HG02798 (cell line): ENCODE measurements around the gene CTSL.
"Not testable (repeated sequence)": the region's sequence is repeated elsewhere in the genome, so short reads cannot be mapped to it uniquely, and the experiment has no call there.

Experiments used
- ATAC-seq: cut with Tn5 transposase; IDR thresholded peaks from one replicate; pipeline ENCODE4 v1.9.1; 2021; ENCODE audit warnings: mild to moderate bottlenecking; ENCODE audit not compliant: unreplicated experiment, poor library complexity

Gene CTSL

GRCh38 chr9:87750726-87751125 lies 24.8 kb downstream of the CTSL start:
- no peak for ATAC-seq

GRCh38 chr9:87751423-87751822 lies 25.5 kb downstream of the CTSL start:
- ATAC-seq, result no peak

GRCh38 chr9:87751868-87752267 lies 25.9 kb downstream of the CTSL start:
- ATAC-seq, result no peak

DNA sequence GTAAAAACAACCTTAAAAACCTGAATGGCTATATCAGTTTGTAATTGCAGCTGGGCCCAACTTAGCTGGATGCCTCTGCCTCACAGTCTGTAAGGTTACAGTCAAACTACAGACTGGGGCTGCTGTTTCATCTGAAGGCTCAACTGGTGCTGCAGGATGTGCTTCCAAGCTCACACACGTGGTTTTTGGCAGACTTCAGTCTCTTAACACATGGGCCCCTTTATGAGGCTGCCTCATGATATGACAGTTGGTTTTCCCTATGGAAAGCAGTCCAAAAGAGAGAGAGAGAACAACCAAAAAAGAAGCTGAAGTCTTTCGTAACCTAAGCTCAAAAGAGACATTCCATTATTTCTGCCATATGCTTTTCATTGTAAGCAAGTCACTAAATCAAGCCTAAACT lies 27.4 kb downstream of the CTSL start:
- no peak for ATAC-seq

DNA sequence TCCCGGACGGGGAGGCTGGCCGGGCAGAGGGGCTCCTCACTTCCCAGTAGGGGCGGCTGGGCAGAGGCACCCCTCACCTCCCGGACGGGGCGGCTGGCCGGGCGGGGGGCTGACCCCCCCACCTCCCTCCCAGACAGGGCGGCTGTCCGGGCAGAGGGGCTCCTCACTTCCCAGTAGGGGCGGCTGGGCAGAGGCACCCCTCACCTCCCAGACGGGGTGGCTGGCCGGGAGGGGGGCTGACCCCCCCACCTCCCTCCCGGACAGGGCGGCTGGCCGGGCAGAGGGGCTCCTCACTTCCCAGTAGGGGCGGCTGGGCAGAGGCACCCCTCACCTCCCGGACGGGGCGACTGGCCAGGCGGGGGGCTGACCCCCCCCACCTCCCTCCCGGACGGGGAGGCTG lies 32.4 kb downstream of the CTSL start:
- not testable (repeated sequence) for ATAC-seq

DNA sequence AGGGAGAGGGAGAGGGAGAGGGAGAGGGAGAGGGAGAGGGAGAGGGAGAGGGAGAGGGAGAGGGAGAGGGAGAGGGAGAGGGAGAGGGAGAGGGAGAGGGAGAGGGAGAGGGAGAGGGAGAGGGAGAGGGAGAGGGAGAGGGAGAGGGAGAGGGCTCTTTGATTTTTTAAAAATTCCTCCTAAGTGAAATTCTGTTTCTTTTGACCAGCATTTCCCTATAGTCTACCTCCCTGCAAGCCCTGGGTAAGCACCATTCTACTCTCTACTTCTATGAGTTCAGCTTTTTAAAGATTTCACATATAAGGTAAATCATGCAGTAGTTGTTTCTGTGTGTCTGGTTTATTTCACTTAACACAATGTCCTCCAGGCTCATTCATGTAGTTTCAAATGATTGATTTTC lies 34.1 kb downstream of the CTSL start:
- not testable (repeated sequence) for ATAC-seq

DNA sequence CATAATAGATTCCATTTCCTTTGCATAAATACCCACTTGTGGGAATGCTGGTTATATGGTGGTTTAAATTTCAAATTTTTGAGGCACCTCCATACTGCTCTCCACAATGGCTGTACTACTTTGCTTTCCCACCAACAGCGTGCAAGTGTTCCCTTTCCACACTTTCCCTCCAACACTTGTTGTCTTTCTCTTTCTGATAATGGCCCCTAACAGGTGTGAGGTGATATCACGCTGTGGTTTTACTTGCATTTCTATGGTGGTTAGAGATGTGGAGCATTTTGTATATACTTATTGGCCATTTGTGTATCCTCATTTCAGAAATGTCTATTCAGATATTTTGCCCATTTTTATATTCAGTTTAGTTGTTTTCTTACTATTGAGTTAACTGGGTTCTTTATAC lies 34.6 kb downstream of the CTSL start:
- ATAC-seq, result no peak

GRCh38 chr9:87763286-87763685 lies 37.4 kb downstream of the CTSL start:
- no peak for ATAC-seq

- no peak for ATAC-seq
Observed at GRCh38 chr9:87765521-87765920, 39.6 kb downstream of the CTSL start.

DNA sequence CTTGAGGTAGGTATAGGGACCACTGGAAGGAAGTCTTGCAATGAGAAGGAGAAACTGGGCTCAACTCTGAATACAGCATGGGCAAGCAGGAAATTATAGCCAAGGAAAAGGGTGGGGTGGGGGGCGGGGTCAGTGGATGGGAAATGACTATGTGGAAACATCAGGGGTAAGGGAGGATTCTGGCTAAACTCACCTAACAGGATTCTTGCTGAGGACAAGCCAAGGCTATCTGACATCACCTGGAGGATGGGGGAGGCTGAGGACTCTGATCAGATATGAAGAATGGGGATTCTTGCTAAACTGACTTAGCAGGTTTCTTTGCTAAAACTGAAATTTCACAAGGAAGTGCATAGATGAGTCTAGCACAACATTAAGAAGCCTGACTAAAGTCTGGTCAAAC lies 40.8 kb downstream of the CTSL start:
- no peak for ATAC-seq

DNA sequence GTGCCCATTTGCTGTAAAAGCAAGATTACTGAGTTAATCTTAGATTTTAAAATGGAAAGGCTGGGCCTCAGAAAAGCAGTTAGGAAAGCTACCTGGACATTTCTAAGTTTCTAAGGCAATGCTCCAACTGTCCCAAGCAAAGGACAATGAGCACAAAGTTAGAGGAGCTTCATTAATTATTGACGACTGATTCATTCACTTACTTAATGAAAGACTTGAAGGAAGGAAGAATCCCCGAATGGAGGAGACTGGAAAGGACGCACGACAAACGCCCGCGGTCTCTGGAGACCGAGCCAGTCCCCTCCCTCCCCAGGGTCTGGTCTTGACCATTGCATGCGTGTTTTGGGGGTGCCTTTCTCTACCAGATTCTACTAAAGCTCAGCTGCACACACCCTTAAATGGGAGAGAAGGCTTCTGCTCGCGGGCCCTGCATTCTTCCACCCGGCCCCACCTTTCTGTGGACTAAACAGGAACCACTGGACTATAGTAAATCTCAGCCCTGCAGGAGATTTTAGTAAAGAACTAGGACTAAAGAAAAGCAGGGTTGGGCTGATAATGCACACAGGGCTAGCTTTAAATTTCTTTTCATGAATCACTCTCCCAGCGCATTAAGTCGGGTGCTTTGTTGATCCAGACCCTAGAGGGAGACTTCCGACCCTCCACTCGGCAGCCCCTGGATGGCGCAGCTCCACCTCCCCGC lies 44.8 kb downstream of the CTSL start:
- no peak for ATAC-seq

DNA sequence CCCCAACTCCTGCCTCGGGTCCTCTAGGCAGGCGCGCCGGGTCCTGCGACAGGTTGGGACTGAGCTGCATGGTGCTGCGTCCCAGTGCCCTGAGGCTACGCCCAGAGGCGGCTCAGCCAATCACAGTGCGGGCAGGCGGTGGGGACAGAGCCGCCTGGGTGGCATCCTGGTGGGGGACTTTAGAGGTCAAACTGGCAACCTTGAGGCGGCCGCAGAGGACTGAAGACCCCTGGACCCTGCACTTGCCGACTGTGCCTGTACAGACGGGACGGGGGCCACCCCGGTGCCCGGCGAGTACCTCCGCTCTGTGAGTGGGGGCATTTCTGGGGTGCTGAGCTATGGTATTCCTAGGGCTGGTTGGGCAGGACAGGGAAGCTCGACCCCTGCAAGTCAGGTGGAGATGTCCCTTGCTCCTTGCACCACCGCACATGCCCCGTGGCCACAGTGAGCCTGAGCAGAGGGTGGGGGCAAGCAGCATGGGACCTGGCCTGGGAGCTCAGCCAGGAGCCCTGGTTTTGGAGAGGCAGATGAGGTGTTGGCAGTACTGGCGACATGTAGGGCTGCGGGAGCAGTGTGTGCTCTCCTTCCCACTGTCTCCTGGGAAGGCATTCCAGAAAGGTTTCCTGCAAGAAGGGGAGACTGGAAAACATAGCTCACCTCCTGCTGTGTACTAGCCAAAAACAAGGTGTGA lies 45.5 kb downstream of the CTSL start:
- no peak for ATAC-seq

DNA sequence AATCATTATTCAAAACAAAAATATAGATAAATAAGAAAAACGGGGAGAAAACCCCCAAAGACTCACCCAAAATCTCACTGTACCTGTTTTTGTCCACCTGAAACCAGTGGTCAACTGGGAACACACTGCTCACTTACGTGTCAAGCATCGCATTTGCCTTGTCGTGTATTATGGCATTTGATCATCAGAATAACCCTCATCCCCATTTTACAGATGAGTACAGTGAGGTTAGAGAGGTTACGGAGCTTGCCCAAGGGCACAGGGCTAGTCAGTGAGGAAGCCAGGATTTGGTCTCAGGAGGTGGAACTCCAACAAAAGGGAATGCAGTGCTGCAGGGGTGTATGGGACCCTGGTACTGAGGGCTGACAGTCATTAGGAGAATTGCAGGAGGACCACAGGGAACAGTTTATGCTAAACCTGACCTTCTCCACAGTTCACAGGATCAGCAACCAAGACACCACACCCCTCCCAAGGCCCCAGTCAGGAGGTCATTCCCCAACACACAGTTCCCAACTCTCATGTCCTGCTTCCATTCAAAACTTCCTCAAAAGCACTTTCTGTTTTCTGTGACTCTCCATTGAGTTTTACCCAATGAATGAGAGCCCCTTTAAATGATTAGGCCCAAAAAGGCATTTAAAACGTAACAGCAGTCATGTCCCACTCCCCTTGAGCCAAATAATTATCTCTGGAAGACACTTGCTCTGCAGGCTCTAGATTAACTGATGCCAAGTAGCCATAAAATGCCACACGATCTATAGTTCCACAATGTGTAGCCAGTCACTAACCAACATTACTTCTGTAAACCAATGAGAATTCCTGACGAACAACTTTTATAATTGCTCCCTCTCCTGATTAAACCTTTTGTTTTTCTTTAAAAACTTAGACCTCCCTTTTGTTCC lies 50.8 kb downstream of the CTSL start:
- ATAC-seq, result no peak

- no peak for ATAC-seq
Observed at GRCh38 chr9:87778996-87779395, 53.1 kb downstream of the CTSL start.
